ENCODE measurements around the gene SPSB1.

The SPSB1 gene

DNA sequence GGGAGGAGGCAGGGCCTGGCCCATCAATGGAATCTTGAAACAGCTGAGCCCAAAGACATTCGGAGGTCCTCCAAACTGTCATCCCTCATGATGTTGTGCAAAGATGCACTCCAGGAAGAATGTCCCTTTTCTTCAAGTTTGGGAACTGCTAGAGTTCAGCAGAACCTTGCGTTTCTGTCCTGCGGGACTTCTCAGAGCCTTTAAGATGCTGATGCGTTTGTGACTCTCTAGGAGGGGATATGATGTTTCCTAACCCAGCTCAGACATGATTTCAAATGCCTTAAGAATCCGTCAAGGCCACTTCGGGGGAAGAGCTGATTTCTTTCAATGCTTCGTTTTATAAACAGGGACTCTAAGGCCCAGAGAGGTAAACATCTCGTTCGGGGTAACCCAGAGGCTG, 35.5 kb downstream of the SPSB1 start:
- no peak overlapping the region for H3K4me3 ChIP-seq (ENCODE audit: low read depth, low read length)
- DNase-seq (ENCODE audit: low read depth, low spot score): no peak
- TF ChIP-seq, protein P1, sequence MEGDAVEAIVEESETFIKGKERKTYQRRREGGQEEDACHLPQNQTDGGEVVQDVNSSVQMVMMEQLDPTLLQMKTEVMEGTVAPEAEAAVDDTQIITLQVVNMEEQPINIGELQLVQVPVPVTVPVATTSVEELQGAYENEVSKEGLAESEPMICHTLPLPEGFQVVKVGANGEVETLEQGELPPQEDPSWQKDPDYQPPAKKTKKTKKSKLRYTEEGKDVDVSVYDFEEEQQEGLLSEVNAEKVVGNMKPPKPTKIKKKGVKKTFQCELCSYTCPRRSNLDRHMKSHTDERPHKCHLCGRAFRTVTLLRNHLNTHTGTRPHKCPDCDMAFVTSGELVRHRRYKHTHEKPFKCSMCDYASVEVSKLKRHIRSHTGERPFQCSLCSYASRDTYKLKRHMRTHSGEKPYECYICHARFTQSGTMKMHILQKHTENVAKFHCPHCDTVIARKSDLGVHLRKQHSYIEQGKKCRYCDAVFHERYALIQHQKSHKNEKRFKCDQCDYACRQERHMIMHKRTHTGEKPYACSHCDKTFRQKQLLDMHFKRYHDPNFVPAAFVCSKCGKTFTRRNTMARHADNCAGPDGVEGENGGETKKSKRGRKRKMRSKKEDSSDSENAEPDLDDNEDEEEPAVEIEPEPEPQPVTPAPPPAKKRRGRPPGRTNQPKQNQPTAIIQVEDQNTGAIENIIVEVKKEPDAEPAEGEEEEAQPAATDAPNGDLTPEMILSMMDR (IDR thresholded peaks at IDR 0.05; ENCODE audit: low read depth, low read length): no peak
- in situ Hi-C loops (cut with HindIII; ENCODE audit: low sequenced_read_pairs): no loop called here

DNA sequence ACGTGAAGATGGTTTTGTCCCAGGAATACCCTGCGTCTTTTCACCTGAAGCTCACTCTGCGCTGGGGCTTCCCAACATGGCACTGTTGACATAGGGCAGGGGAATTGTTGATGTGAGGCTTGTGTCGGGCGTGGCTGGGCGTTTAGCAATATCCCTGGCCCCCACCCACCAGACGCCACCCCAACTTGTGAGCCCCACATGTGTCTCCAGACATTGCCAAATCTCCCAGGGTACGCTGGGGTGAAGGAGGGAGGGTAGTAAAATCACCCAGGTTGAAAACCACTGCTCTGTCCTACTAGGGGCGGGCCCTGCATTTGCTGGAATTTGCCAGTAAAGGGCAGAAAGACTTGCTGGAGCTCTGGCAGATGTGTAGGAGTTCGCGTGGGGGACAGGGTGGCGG, 36.0 kb downstream of the SPSB1 start:
- H3K4me3 ChIP-seq (ENCODE audit: low read depth, low read length): no peak overlapping the region
- in situ Hi-C loops (cut with HindIII; ENCODE audit: low sequenced_read_pairs): no loop called here
- DNase-seq (ENCODE audit: low read depth, low spot score): no peak
- TF ChIP-seq, protein P1 (IDR thresholded peaks at IDR 0.05; ENCODE audit: low read depth, low read length): no peak

DNA sequence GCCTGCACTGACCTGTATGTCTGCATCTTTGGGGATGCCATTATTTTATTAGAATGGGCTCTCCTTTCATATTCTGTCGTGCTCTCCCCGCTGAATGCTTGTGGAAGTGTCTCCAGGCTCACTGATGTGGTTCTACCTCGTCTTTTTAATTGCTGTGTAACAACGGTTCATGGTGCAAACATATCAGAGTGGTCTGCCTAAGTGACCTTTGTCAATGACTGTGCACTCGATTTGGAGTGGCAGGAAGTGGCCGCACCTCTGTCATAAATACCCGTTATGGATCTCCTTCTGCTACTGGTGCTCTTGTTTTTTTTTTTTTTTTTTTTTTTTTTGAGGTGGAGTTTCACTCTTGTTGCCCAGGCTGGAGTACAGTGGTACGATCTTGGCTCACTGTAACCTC, 38.3 kb downstream of the SPSB1 start:
- in situ Hi-C loops (cut with HindIII; ENCODE audit: low sequenced_read_pairs): no loop called here
- TF ChIP-seq, protein P1 (IDR thresholded peaks at IDR 0.05; ENCODE audit: low read depth, low read length): no peak
- no peak overlapping the region for H3K4me3 ChIP-seq (ENCODE audit: low read depth, low read length)
- DNase-seq (ENCODE audit: low read depth, low spot score): no peak

DNA sequence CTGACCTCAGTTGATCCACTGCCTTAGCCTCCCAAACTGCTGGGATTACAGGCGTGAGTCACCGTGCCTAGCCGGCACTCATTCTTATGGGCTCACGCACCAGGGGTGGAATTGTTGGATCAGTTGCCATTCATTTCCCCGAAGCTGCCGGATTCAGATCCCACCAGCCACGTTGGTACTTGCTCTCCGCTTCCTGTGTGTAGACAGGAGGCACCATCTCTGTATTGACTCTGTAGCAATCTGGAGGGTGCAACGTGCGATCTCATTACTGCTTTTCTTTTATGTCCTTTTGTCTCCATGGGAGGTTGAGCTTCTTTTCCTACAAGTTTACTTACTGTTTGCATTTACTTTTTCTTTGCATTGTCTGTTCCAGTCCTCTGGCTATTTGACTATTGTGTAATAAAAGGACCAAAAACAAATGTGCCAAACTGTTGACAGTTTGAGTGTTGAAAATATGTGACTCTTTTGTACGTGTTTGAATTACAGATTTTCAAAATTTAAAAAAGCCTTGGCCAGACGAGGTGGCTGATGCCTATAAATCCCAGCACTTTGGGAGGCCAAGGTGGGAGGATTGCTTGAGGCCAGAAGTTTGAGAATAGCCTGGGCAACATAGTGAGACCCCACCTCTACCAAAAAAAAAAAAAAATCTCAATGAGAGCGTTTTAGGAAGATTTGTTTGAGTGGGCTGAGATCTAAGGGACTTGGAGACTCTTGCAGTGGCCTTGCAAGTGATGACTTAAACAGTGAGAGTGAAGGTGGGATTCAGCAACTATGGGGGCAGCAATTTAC, 39.1 kb downstream of the SPSB1 start:
- no peak overlapping the region for H3K4me3 ChIP-seq (ENCODE audit: low read depth, low read length)
- in situ Hi-C loops (cut with HindIII; ENCODE audit: low sequenced_read_pairs): no loop called here
- DNase-seq (ENCODE audit: low read depth, low spot score): no peak
- TF ChIP-seq, protein P1 (IDR thresholded peaks at IDR 0.05; ENCODE audit: low read depth, low read length): no peak

DNA sequence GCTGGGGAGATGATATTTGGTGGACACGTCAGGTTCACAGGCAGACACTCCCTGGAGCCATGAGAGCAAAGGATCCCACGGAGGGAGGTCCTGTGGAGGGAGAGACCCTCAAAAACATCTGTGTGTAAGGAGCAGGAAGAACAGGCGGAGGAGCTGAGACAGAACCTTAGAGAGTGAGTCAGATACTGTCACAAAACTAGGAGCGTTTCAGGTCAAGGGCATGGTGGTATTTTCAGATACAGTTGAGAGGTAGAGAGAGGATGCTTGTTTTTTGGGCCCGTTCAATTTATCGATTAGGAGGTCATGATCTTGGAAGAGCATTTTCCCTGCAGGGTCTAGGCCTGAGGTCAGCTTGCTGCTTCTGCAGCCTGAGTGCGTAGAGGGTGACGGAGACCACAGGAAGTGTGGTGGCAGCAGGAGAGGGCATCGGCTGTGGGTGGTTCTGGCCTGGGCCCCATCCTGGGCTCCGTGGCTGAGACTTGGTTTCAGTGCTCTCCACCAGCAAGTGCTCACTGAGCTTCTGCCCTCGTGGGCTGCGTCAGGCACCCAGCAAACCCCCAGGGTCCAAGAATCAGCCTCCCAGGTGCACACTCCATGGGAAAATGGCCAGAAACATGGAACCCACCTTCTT, 39.9 kb downstream of the SPSB1 start:
- in situ Hi-C loops (cut with HindIII; ENCODE audit: low sequenced_read_pairs): no loop called here
- DNase-seq (ENCODE audit: low read depth, low spot score): no peak
- H3K4me3 ChIP-seq (ENCODE audit: low read depth, low read length): no peak overlapping the region
- TF ChIP-seq, protein P1 (IDR thresholded peaks at IDR 0.05; ENCODE audit: low read depth, low read length): no peak

DNA sequence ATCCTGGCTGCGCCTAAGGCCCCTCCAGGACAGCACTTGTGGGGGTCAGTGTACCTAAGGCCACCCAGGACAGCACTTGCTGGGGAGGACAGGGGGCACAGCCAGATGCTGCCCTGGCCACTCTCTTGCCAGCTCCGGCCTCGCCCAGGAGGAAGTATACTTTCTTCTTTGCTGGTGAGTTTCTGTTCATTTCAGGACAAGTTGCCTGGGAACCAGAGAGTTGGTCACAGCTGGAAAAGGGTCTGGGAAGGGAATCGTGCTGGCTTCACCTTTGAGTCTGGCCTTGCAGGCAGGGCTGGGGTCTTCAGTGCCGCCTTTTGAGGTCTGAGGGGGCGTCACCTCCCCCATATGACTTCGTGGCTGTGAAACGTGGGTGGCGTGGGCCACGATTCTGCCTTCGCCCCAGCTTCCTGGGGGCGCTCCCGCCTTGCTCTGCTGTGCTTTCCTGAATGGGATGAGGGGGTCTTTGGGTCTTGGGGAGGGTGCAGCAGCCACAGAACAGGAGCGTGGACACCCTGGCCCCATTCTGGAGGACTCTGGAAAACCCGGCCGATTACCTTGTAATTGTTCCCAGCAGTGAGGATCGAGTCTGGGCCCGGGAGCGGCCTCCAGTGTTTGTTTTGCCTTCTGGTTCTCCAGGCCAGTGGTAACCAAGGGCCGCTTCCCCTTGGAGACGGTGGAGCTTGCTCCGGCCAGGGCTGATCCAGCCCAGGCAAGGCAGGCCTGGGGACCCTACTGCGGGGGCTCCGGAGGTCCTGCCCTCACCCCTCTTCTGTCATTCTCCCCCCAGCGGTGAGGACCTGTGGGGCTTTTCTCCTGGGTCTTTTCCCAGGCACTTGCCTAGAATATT, 45.9 kb downstream of the SPSB1 start:
- peak; percentile 39 for DNase-seq (ENCODE audit: low read depth, low spot score)
- in situ Hi-C loops (cut with HindIII; ENCODE audit: low sequenced_read_pairs): no loop called here
- no peak overlapping the region for H3K4me3 ChIP-seq (ENCODE audit: low read depth, low read length)
- TF ChIP-seq, protein P1 (IDR thresholded peaks at IDR 0.05; ENCODE audit: low read depth, low read length): no peak
